ENCODE measurements around the gene TSPEAR.
"Not testable (repeated sequence)": the region's sequence is repeated elsewhere in the genome, so short reads cannot be mapped to it uniquely, and the experiment has no call there.

Gene TSPEAR

DNA sequence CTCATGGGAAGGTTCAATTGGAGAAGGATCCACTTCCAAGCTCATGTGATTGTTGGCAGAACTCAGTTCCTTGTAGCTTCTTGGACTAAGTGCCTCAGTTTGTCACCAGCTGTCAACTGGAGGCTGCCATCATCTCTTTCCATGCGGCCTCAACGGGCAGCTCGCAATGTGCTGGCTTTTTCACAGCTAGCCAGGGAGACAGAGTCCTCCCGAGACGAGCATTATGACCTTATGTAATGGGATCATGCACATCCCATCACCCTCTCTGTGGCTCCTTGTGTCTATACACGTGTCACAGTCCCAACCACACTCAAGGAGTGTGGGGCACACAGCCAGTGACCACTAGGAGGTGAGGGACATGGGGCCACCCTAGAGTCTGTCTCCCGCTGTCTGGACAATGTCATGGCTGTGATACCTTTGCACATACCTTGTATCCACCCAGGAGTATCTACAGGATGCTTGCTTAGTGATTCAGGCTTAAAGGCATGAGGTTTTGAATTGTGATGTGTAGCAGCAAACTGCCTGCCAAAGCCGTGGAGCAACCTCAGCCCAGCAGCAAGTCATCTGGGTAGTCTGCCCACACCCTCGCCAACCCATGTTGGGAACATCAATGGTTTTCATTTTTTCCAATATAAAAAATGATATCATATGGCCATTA lies 115.2 kb downstream of the TSPEAR start:
- FAIRE-seq: no peak
- DNase-seq (ENCODE audit: insufficient read length, low spot score): no peak
- TF ChIP-seq PAX5 (IDR thresholded peaks at IDR 0.05; ENCODE audit: insufficient read depth, low read length, severe bottlenecking) (no peak), TAF1 (IDR thresholded peaks at IDR 0.05; ENCODE audit: low read depth, low read length) (no peak), SPI1 (IDR thresholded peaks at IDR 0.05; ENCODE audit: low read depth, low read length) (no peak), POLR2AphosphoS5 (IDR thresholded peaks at IDR 0.05; ENCODE audit: low read depth, low read length) (no peak), POLR2A (IDR thresholded peaks at IDR 0.05; ENCODE audit: low read depth, low read length) (no peak), POU2F2 (IDR thresholded peaks at IDR 0.05; ENCODE audit: low read depth, low read length) (no peak)

DNA sequence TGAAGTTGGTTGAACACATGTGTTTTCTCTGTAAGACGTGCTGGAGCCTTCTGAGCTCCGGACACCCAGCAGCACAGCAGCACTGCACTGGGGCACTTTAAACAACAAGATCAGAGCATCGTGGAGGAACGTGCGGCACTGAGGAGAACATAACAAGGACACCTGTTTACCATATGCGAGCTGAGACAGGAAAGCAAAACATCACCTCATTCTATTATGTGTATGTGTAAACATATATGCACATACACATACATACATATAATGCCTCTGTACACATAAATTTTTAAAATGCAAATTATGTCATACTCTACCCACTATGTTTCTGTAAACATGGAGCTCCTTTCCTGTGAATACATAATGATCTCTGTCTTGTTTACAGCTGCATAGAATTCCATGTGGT lies 115.8 kb downstream of the TSPEAR start:
- TF ChIP-seq POU2F2 (IDR thresholded peaks at IDR 0.05; ENCODE audit: low read depth, low read length) (no peak), POLR2A (IDR thresholded peaks at IDR 0.05; ENCODE audit: low read depth, low read length) (no peak), PAX5 (IDR thresholded peaks at IDR 0.05; ENCODE audit: insufficient read depth, low read length, severe bottlenecking) (no peak), SPI1 (IDR thresholded peaks at IDR 0.05; ENCODE audit: low read depth, low read length) (no peak), POLR2AphosphoS5 (IDR thresholded peaks at IDR 0.05; ENCODE audit: low read depth, low read length) (no peak), TAF1 (IDR thresholded peaks at IDR 0.05; ENCODE audit: low read depth, low read length) (no peak)
- DNase-seq (ENCODE audit: insufficient read length, low spot score) (no peak), FAIRE-seq (no peak)

DNA sequence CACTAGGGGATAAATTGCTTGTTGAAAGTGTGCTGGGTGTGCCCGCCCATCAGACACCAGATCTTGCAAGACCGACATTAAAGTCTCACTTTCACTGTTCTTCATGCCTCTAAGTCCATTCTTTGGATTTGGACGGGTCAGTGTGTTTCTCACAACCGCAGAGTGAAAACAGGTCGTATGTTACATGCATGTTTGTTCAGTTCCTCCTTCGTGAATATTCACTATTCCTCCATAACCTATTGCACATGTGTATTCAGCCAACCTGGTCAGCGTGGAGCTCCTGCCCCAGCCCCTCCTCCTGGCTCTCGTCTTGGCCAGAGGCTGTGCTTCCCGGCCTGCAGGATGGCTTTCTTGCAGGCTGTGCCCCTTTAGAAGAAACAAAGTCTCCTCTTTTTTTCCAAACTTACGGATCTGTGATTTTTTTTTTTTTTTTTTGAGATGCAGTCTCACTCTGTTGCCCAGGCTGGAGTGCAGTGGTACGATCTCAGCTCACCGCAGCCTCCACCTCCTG lies 116.9 kb downstream of the TSPEAR start:
- no peak for DNase-seq (ENCODE audit: insufficient read length, low spot score)
- no peak for TF ChIP-seq TAF1 (IDR thresholded peaks at IDR 0.05; ENCODE audit: low read depth, low read length)
- no peak for FAIRE-seq

DNA sequence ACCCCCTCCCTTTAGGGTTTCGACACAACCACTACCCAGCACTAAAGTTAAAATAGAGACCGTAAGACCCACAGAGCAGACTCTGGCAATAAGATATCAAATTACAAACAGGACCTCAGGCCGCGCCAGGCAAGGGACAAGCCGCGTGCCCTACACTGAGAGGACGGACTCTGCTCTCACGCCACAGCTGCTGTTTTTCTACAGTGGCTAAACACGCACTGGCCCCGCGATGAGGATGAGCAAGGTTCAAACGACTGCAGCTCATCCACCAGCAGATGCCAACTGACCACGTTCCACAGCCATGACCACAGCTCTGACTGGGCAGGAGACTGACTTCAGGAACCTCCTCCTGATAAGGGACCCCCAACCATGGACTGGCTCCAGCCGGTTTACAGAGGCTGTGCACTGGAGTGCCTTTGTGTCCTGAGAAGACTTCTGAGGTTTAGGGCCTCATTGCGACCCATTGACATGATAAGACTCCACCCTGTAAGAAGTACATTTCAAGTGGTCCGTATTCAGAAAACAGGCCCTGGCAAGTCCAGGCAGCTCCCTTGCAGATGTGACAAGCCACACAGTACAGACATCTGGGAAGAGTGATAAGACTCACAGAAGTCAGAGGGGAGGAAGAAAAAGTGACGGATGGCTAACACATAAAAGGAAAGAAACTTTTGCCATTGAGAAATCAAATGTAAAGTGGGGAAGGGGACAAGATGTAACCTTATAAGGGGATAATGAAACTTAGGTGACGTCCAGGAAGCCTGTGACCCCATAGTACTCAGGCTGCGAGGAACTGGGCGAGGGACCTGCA lies 117.6 kb downstream of the TSPEAR start:
- DNase-seq (ENCODE audit: insufficient read length, low spot score) (no peak), FAIRE-seq (no peak)

DNA sequence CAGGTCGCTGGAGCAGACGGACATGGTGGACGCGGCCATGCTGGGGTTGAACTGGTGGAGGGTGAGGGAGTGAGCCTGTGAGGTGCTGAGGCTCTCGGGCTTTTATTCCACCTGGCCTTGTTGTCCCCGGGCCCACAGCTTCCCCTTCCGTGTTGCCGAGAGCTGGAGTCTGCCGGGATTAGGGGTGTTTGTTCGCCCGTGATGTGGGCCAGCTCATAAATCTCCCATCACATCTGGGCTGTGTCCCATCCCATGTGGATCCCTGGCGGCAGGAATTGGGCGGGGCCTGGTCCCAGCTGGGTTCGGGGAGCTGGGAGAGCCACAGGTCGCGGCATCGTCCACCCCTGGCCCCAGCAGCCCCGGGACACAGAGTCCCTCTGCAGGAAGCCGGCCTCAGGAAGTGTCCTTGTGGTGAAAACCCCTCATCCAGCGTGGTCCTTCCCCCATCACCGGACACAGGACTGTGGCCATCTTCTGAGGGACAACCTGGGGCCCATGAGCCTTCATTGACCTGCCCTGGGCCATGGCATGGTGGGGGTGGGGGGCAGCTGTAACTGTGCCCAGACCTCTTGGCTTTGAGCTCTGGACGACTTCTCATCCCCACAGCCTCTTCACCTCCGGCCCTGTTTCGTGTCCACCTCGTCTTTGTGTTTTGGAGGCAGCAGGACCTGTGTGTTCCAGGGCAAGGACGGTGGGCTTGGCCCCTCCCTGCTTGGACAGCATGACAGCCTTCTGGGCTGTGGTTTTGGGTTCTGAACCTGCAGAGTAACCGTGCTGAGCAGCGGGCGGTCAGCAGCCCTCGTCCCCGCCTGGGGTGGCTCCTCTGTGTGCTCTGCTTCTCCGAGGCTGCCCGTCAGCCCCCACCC lies 118.7 kb downstream of the TSPEAR start, which contains the start of gene KRTAP10-6:
KRTAP10-6 (minus strand) TSS at position 60 of the 866 bp plus-strand sequence; CDS start at position 39, 21 bp downstream.
- FAIRE-seq (no peak), DNase-seq (ENCODE audit: insufficient read length, low spot score) (no peak)

More for the DNA sequence above, 117.6 kb downstream of the TSPEAR start:
- TF ChIP-seq POLR2AphosphoS5 (IDR thresholded peaks at IDR 0.05; ENCODE audit: low read depth, low read length) (no peak), PAX5 (IDR thresholded peaks at IDR 0.05; ENCODE audit: insufficient read depth, low read length, severe bottlenecking) (no peak), POU2F2 (IDR thresholded peaks at IDR 0.05; ENCODE audit: low read depth, low read length) (no peak), POLR2A (IDR thresholded peaks at IDR 0.05; ENCODE audit: low read depth, low read length) (no peak), TAF1 (IDR thresholded peaks at IDR 0.05; ENCODE audit: low read depth, low read length) (no peak), SPI1 (IDR thresholded peaks at IDR 0.05; ENCODE audit: low read depth, low read length) (no peak)

DNA sequence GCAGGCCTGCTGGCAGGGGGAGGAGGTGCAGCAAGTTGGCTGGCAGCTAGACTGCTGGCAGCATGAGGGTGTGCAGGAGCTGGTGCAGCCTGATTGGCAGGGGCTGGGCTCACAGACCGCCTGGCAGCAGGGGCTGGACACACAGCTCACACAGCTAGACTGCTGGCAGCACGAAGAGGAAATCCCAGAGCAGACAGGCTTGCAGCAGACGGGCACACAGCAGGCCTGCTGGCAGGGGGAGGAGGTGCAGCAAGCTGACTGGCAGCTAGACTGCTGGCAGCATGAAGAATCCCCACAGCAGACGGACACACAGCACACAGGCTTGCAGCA lies 119.6 kb downstream of the TSPEAR start:
- DNase-seq (ENCODE audit: insufficient read length, low spot score); FAIRE-seq: not testable (repeated sequence)

More for the DNA sequence above, 118.7 kb downstream of the TSPEAR start, which contains the start of gene KRTAP10-6:
- TF ChIP-seq SPI1 (IDR thresholded peaks at IDR 0.05; ENCODE audit: low read depth, low read length) (no peak), POU2F2 (IDR thresholded peaks at IDR 0.05; ENCODE audit: low read depth, low read length) (no peak), POLR2AphosphoS5 (IDR thresholded peaks at IDR 0.05; ENCODE audit: low read depth, low read length) (no peak), PAX5 (IDR thresholded peaks at IDR 0.05; ENCODE audit: insufficient read depth, low read length, severe bottlenecking) (no peak), TAF1 (IDR thresholded peaks at IDR 0.05; ENCODE audit: low read depth, low read length) (no peak), POLR2A (IDR thresholded peaks at IDR 0.05; ENCODE audit: low read depth, low read length) (no peak)

DNA sequence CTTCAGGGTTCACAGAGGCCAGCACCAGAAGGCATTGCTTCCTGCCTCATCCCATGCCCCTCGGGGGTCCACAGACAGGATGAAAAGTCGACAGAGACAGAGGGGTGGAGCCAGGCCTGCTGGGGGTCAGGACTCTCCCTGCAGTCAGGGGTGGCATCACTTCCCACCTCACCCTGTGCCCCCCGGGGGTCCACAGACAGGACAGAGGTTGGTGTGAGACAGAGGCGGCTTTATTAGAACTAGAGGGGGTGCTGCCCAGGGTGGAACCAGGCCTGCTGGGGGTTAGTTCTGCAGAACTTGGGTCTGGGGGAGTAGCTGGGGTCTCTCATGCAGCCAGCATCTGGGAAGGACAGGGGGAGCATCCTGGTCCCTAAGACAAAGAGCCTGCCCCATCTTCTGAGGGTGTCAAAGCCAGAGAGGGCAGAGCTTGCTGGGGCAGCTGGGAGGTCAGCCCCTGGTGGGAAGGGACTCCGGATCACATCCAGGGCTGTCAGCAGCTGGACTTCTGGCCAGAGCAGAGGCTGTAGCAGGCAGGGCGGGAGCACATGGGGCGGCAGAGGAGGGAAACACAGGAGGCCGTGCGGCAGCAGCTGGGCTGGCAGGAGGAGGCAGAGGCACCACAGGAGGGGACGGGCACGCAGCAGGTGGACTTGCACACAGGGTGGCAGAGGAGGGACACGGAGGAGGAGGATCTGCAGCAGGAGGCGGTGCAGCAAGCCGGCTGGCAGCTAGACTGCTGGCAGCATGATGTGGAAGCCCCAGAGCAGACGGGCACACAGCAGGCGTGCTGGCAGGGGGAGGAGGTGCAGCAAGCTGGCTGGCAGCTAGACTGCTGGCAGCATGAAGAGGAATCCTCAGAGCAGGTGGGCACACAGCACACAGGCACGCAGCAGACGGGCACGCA lies 120.2 kb downstream of the TSPEAR start:
- DNase-seq (ENCODE audit: insufficient read length, low spot score); FAIRE-seq: not testable (repeated sequence)

DNA sequence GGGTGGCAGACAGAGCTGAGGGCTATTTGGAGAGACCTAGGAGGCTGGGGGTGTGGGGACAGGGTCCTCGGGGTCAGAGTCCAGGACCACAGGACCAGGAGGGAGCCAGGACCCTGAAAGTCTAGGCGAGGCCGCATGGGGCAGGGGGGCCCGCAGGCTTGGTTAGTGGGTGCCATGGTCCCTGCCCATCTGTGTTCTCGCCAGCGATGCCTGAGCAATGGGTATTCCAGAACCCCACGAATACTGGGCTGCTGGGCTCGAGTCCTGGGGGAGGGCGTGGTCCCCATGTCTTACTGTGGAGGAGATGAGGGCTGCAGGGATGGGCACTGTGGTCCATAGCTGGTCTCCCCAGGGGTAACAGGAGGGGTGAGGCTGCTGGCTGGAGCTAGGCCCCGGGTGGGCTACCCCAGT lies 121.1 kb downstream of the TSPEAR start:
- TF ChIP-seq PAX5 (IDR thresholded peaks at IDR 0.05; ENCODE audit: insufficient read depth, low read length, severe bottlenecking) (no peak), POU2F2 (IDR thresholded peaks at IDR 0.05; ENCODE audit: low read depth, low read length) (no peak), POLR2AphosphoS5 (IDR thresholded peaks at IDR 0.05; ENCODE audit: low read depth, low read length) (no peak), TAF1 (IDR thresholded peaks at IDR 0.05; ENCODE audit: low read depth, low read length) (no peak), SPI1 (IDR thresholded peaks at IDR 0.05; ENCODE audit: low read depth, low read length) (no peak), POLR2A (IDR thresholded peaks at IDR 0.05; ENCODE audit: low read depth, low read length) (no peak)
- no peak for FAIRE-seq
- DNase-seq (ENCODE audit: insufficient read length, low spot score): no peak
